ENCODE measurements around the gene TIAM2. TPM values are rescaled to one million over a fixed set of nuclear protein-coding genes. Genes with fewer than 3 reads are reported as not detected.

Gene TIAM2
- total and polyA plus RNA-seq, 2 experiments from 2014 or later = 14.2 to 24.4 TPM

- no peak overlapping the region for H2AFZ ChIP-seq
- Mint-ChIP-seq H3K27me3 (ENCODE audit: insufficient read depth, low read depth, poor library complexity) (peaks cover 3% of the 10 kb centered on the region), H3K36me3 (ENCODE audit: low read depth) (no peaks in the 10 kb centered on the region), H3K27ac (no peak overlapping the region), H3K4me3 (no peak overlapping the region), H3K4me1 (peaks cover 18% of the 10 kb centered on the region), H3K9me3 (no peaks in the 10 kb centered on the region)
- 0 out of 2 replicates have a peak, but pooled peaks cover 7% of the 10 kb centered on the region for H3F3A ChIP-seq (replicated peaks; ENCODE audit: low read depth)
- no peak overlapping the region for H3K4me2 ChIP-seq
- no peaks in the 10 kb centered on the region for H3K9me2 ChIP-seq (ENCODE audit: insufficient read depth)
- H3K79me2 ChIP-seq (replicated peaks; ENCODE audit: insufficient read depth) = peaks cover 22% of the 10 kb centered on the region
- TF ChIP-seq ZNF114 (CRISPR knock-in tag; IDR thresholded peaks at IDR 0.05) = no peak
- no peak for TF ChIP-seq EZH2 (IDR thresholded peaks at IDR 0.05; ENCODE audit: low read depth, unreplicated experiment)
- TF ChIP-seq JUNB (IDR thresholded peaks at IDR 0.05; ENCODE audit: unreplicated experiment) = no peak
- TF ChIP-seq REST (IDR thresholded peaks at IDR 0.05; ENCODE audit: unreplicated experiment) = no peak
- TF ChIP-seq ETS1 (IDR thresholded peaks at IDR 0.05) = no peak
- no peak for TF ChIP-seq ZNF462 (CRISPR knock-in tag; IDR thresholded peaks at IDR 0.05)
- TF ChIP-seq ZNF331 (CRISPR knock-in tag; IDR thresholded peaks at IDR 0.05; ENCODE audit: low read depth) = no peak
- TF ChIP-seq STAT1 (IDR thresholded peaks at IDR 0.05; ENCODE audit: unreplicated experiment) = no peak
- TF ChIP-seq CTCF (conservative IDR thresholded peaks at IDR 0.05; ENCODE audit: low read depth in 2 of 2) = no peak
- no peak for TF ChIP-seq EZH2phosphoT487 (IDR thresholded peaks at IDR 0.05; ENCODE audit: unreplicated experiment)
- no peak for TF ChIP-seq CREB1 (CRISPR knock-in tag; IDR thresholded peaks at IDR 0.05; ENCODE audit: low read depth)
- no peak for TF ChIP-seq NANOG (IDR thresholded peaks at IDR 0.05; ENCODE audit: borderline replicate concordance)
- TF ChIP-seq POLR2AphosphoS5 (IDR thresholded peaks at IDR 0.05; ENCODE audit: low read depth) = no peak
- no peaks in the 10 kb centered on the region for H3K27me3 ChIP-seq (ENCODE audit: insufficient read depth)
- no peaks in the 10 kb centered on the region for H3K36me3 ChIP-seq (ENCODE audit: insufficient read depth)
- ATAC-seq (no peak), DNase-seq (ENCODE audit: low spot score) (no peak)
- peaks cover 3% of the 10 kb centered on the region; the same call in 1 of the 2 replicates for H3K4me1 ChIP-seq (ENCODE audit: insufficient read depth)
- no peak overlapping the region for H3K4me3 ChIP-seq
- 0 out of 2 replicates have a peak overlapping the region, but pooled peaks have one; percentile 69 for H3K27ac ChIP-seq (ENCODE audit: low read depth)
- H4K20me1 ChIP-seq (replicated peaks; ENCODE audit: insufficient read depth) = no peaks in the 10 kb centered on the region
These were observed 73.0 kb downstream of the TIAM2 start for GRCh38 chr6:155067956-155068615.
